Measurements from ENCODE around the gene GPR33. TPM values are rescaled to one million over a fixed set of nuclear protein-coding genes. Genes with fewer than 3 reads are reported as not detected.

The GPR33 gene, protein sequence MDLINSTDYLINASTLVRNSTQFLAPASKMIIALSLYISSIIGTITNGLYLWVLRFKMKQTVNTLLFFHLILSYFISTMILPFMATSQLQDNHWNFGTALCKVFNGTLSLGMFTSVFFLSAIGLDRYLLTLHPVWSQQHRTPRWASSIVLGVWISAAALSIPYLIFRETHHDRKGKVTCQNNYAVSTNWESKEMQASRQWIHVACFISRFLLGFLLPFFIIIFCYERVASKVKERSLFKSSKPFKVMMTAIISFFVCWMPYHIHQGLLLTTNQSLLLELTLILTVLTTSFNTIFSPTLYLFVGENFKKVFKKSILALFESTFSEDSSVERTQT
- not detected for total RNA-seq

DNA sequence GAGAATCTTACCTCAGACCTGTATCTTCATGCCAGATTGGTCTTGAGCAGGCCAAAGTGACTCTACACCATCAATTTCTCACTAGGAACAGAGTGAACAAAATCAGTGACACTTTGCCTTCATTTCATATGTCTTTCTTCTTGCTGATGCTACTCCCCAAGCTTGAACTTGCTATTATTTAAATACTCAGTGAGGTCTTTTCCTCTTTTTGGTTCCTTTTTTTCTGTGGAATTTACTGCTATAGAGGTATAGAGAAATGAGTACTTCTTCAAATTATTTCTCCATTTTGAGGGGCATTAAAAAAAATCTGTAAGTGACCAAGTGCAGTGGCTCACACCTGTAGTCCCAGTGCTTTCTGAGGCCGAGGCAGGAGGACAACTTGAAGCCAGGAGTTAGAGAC is at the start of gene GPR33:
TSS of gene GPR33 (minus strand) at position 154 of the 400 bp plus-strand sequence. CDS start 4,074 bp downstream, outside the sequence.
- Mint-ChIP-seq H3K36me3 (ENCODE audit: insufficient read depth) (no peaks in the 10 kb centered on the region), H3K9me3 (no peaks in the 10 kb centered on the region), H3K27me3 (ENCODE audit: low read depth) (peaks cover 5% of the 10 kb centered on the region), H3K4me3 (no peak within 1 kb of the TSS), H3K4me1 (ENCODE audit: low read depth) (no peaks in the 10 kb centered on the region)
- no peak for ATAC-seq
- DNase-seq, result no peak

DNA sequence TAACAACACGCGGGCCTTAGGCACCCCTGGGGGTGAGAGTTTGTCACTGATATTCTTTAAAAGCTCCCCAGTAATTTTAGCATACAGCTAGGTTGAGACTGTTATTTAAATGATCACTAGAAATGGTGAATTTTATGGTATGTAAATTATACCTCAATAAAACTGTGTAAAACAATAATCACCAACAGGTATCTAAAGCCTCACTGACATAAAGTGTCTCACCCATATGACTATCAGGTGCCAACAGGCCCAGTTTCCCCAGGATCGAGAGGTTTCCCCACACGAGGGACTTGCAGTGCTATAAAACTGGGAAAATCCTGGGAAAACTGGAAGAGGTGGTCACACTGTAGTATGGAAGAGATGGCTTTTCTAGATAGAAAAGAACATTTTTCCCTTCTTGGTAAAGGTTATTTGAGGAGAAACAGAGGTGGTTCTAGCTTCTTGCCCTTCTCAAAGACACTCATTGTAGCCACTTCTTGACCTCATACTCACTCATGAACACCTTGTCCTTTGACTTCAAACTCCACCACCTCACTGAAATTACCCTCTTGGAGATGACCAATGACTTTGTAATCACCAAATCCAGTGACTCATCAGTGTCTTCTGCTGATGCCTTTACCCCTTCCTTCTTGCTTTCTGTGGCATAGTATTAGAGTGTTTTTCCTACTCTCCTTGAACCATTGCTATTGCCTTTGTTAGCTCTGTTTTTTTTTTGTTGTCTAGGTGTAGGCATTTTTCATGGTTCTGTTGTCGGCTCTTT is 48.5 kb upstream of the GPR33 start:
- no peaks in the 10 kb centered on the region for H3K9me3 Mint-ChIP-seq
- no peaks in the 10 kb centered on the region for H3K36me3 Mint-ChIP-seq (ENCODE audit: insufficient read depth)
- H3K4me1 Mint-ChIP-seq (ENCODE audit: low read depth), result no peaks in the 10 kb centered on the region
- ATAC-seq (no peak), DNase-seq (no peak)
- no peak overlapping the region for H3K4me3 Mint-ChIP-seq
- H3K27me3 Mint-ChIP-seq (ENCODE audit: low read depth), result peaks cover 13% of the 10 kb centered on the region

DNA sequence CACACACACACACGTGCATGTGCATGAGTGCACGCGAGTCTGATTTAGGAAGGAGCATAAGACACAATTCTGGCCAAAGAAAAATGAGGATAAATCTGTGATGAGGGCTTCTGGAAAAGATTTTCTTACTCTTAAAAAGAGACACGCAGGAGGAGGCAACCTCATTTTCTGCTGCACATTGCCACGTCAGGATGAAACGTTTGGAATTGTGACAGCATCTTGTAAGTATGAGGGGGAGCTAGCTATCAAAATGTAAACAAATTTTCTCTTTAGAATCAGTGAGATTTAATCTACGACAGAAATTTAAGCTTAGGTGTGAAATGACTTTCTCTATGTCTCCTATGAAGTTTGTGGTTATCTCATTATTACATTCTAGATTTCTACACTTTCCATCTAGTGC is 42.3 kb upstream of the GPR33 start:
- ATAC-seq, result no peak
- H3K4me1 Mint-ChIP-seq (ENCODE audit: low read depth), result no peaks in the 10 kb centered on the region

DNA sequence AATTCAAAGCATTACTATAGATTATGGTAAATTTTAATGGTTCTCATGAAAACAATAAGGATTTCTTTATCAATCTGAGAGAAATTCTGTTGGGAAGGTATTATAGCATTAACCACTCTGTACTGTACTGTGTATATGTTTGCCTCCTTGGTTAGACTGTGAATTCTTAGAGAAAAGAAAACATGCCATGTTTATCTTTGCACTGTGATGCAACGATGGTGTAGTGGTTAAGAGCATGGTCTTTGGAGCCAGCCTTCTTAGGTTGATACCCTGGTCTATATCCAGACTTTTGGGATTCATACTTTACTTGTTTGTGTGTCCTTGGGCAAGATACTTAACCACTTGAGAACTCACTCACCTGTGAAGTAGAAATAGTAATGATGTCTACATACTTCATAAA is 41.2 kb upstream of the GPR33 start:
- DNase-seq (no peak), ATAC-seq (no peak)
- H3K9me3 Mint-ChIP-seq, result no peaks in the 10 kb centered on the region
- H3K4me1 Mint-ChIP-seq (ENCODE audit: low read depth), result no peaks in the 10 kb centered on the region
- H3K4me3 Mint-ChIP-seq, result no peak overlapping the region
- H3K27me3 Mint-ChIP-seq (ENCODE audit: low read depth), result peaks cover 4% of the 10 kb centered on the region
- no peaks in the 10 kb centered on the region for H3K36me3 Mint-ChIP-seq (ENCODE audit: insufficient read depth)

More for the DNA sequence above, 42.3 kb upstream of the GPR33 start:
- H3K36me3 Mint-ChIP-seq (ENCODE audit: insufficient read depth), result no peaks in the 10 kb centered on the region
- H3K4me3 Mint-ChIP-seq, result no peak overlapping the region
- DNase-seq, result no peak
- H3K27me3 Mint-ChIP-seq (ENCODE audit: low read depth), result peaks cover 4% of the 10 kb centered on the region
- H3K9me3 Mint-ChIP-seq, result no peaks in the 10 kb centered on the region

DNA sequence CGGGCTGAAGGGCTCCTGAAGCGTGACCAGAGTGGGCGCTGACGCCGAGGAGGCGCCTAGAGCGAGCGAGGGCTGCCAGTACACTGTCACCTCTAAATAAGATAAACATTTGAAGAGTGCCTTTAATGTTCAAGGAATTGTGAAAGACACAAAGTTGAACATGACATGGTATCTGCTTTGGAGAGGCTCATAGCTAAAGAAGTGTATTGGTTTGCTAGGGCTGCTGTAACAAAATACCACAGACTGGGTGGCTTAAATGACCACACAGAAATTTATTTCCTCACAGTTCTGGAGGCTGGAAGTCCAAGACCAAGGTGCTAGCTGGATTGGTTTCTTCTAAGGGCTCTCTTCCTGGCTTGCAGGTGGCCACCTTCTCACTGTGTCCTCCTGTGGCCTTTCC is 39.7 kb upstream of the GPR33 start:
- no peaks in the 10 kb centered on the region for H3K36me3 Mint-ChIP-seq (ENCODE audit: insufficient read depth)
- H3K9me3 Mint-ChIP-seq, result no peaks in the 10 kb centered on the region
- ATAC-seq (no peak), DNase-seq (no peak)
- H3K4me3 Mint-ChIP-seq, result no peak overlapping the region
- H3K4me1 Mint-ChIP-seq (ENCODE audit: low read depth), result no peaks in the 10 kb centered on the region
- H3K27me3 Mint-ChIP-seq (ENCODE audit: low read depth), result peaks cover 5% of the 10 kb centered on the region

DNA sequence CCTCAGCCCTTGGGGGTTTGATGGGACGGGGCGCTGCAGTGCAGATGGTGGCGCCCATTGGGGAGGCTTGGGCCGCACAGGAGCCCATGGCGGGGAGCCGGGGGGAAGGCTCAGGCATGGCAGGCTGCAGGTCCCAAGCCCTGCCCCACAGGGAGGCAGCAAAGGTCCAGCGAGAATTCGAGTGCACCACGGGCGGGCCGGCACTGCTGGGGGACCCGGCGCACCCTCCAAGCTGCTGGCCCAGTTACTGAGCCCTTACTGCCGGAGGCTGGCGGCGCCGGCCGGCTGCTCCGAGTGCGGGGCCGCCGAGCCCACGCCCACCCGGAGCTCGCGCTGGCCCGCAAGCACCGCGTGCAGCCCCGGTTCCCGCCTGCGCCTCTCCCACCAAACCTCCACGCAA is 39.2 kb upstream of the GPR33 start:
- H3K27me3 Mint-ChIP-seq (ENCODE audit: low read depth), result peaks cover 3% of the 10 kb centered on the region
- H3K36me3 Mint-ChIP-seq (ENCODE audit: insufficient read depth), result no peaks in the 10 kb centered on the region
- ATAC-seq (no peak), DNase-seq (no peak)
- H3K4me1 Mint-ChIP-seq (ENCODE audit: low read depth), result no peaks in the 10 kb centered on the region
- no peak overlapping the region for H3K4me3 Mint-ChIP-seq
- no peaks in the 10 kb centered on the region for H3K9me3 Mint-ChIP-seq

DNA sequence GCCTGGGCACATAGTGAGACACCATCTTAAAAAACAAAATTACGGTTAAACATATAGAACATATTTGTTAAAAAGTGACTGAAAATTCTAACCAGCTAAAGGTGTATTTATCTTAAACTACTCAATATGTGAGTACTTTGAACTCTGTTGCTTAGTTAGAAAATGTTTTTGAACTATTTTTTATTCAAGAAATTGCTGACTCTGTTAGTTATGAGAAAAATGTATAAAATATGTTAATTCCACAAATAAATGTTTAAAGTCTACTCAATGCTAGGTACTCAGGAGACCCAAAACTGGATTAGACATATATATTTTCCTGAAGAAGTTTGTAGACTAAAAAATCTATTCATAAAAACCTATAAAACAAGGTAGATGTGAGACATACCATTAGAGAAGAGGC is 23.0 kb upstream of the GPR33 start:
- ATAC-seq, result no peak

DNA sequence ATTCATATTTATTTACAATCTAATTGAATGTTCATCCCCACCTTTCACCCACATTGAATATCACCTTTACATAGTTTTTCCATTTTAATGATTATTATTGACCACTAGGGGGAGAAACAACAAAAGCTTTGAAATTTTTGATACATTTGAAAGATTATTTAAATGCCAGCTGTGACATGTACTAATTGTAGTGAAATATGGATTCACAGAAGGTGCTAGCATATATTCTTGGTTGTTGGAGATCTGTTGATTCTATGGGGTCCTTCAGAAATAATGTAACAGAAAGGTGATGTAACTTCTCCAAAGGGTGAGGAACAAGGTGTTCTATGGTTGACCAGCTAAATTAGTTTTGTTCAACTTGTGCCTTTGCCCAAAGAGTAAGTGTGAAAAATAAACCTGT is 22.4 kb upstream of the GPR33 start:
- H3K36me3 Mint-ChIP-seq (ENCODE audit: insufficient read depth), result no peaks in the 10 kb centered on the region
- no peak for ATAC-seq
- H3K4me3 Mint-ChIP-seq, result no peak overlapping the region
- no peak for DNase-seq
- no peaks in the 10 kb centered on the region for H3K9me3 Mint-ChIP-seq
- peaks cover 2% of the 10 kb centered on the region for H3K27me3 Mint-ChIP-seq (ENCODE audit: low read depth)
- H3K4me1 Mint-ChIP-seq (ENCODE audit: low read depth), result no peaks in the 10 kb centered on the region

More for the DNA sequence above, 23.0 kb upstream of the GPR33 start:
- Mint-ChIP-seq H3K27me3 (ENCODE audit: low read depth) (peaks cover 2% of the 10 kb centered on the region), H3K36me3 (ENCODE audit: insufficient read depth) (no peaks in the 10 kb centered on the region), H3K9me3 (no peaks in the 10 kb centered on the region), H3K4me3 (no peak overlapping the region), H3K4me1 (ENCODE audit: low read depth) (no peaks in the 10 kb centered on the region)
- DNase-seq, result no peak

DNA sequence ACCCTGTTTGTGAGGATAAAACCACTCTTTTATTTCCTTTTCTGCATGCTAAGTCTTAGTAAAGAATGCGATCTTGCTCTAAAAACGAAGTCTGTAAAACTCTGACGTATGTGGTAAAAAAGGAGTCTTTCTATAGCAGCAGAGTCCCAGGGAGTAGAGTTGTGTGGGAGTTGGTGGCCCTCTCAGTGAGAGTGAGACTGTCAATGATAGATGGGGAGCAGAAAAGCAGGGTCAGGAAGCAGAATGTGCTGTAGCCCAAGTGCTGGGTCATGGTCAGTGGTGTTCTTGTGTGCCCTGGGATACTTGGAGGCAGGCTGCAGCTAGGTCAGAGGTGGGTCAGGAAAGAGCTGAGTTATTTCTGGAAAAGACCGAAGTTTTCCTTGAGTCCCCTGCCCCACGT is 20.3 kb upstream of the GPR33 start:
- Mint-ChIP-seq H3K4me3 (no peak overlapping the region), H3K9me3 (no peaks in the 10 kb centered on the region), H3K27me3 (ENCODE audit: low read depth) (no peaks in the 10 kb centered on the region), H3K4me1 (ENCODE audit: low read depth) (no peaks in the 10 kb centered on the region), H3K36me3 (ENCODE audit: insufficient read depth) (no peaks in the 10 kb centered on the region)
- no peak for DNase-seq
- ATAC-seq, result no peak

DNA sequence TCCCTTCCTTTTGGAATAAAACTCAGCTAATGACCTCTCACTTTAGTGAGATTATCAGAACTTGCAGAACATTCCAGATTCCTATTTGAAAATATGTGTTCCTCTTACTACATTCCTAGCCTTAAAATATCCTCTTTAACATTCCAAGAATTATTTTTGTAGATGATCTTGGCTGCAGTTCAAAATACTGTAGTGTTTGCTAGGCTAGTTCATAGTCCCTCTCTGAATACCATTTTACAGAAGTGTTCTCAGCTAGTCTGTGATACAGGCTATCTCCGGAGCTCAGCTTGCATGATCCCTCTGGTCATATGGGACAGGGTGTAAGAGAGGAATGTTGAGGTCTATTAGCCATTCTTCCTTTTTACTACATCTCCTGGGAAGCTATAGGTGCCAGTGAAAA is 17.6 kb upstream of the GPR33 start:
- ATAC-seq (no peak), DNase-seq (no peak)
- no peaks in the 10 kb centered on the region for H3K36me3 Mint-ChIP-seq (ENCODE audit: insufficient read depth)
- no peaks in the 10 kb centered on the region for H3K4me1 Mint-ChIP-seq (ENCODE audit: low read depth)
- no peak overlapping the region for H3K4me3 Mint-ChIP-seq
- H3K9me3 Mint-ChIP-seq, result no peaks in the 10 kb centered on the region
- no peaks in the 10 kb centered on the region for H3K27me3 Mint-ChIP-seq (ENCODE audit: low read depth)

DNA sequence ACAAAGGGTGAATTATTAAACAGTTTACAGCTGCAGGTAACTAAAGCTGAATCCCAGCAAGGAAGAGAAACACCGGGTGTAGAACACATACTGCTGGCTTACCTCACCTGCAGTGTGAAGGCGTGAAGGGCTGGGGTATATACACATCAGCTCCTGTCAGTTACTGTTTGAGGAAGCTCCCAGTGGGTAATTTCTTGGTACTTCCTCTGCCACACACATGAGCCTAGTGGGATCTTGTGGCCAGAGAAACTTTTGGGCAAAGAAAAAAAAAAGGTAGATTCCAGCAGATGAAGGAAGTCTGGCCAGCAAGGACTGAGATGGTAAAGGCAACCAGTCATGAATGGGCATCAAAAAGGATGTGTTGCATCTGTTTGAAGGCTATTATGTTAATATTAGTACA is 14.0 kb upstream of the GPR33 start:
- no peaks in the 10 kb centered on the region for H3K4me1 Mint-ChIP-seq (ENCODE audit: low read depth)
- ATAC-seq (no peak), DNase-seq (no peak)
- H3K4me3 Mint-ChIP-seq, result no peak overlapping the region
- peaks cover 4% of the 10 kb centered on the region for H3K27me3 Mint-ChIP-seq (ENCODE audit: low read depth)
- no peaks in the 10 kb centered on the region for H3K9me3 Mint-ChIP-seq
- H3K36me3 Mint-ChIP-seq (ENCODE audit: insufficient read depth), result no peaks in the 10 kb centered on the region

DNA sequence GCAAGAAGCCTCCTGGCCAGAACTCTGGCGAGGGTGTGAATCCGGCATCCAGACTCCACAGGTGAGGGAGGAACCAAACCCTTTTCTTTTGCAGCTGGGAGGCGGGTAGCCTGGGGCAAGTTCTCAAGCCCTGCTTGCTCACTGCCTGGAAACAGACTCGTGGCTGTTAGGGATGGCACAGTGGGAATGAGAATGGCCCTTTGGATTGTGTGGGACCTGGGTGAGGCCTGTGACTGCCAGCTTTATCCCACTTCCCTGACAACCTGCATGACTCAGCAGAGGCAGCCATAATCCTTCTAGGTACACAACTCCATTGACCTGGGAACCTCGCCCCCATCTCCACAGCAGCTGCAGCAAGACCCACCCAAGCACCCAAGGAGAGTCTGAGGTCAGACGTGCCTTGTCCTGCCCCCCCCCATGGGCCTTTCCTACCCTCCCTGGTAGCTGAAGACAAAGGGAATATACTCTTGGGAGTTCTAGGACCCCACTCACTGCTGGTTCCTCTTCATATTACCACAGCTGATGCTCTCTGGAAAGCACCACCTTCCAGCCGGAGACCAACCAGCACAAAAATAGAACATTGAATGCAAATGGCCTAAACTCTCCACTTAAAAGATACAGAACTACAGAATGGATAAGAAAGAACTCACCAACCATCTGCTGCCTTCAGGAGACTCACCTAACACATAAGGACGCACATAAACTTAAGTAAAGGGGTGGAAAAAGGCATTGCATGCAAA is 5.1 kb upstream of the GPR33 start:
- ATAC-seq, result no peak

DNA sequence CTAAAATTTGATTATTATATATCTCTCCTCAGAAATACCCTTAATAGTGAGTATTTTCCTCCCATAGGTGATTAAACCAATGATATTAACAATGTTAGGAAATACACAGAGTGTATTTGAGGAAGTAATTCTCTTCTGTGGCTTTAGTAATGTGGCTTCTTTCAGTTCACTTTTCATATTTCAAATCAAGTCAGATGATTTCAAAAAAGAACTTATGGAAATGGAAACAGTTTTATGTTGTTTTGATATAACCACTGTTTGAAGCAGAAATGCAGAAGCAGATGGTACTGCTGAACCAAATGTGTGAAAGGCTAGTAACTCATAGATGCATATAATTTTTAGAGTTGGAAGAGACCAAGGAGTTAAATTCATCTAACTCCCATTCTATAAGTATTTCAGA is 1.9 kb upstream of the GPR33 start:
- Mint-ChIP-seq H3K36me3 (ENCODE audit: insufficient read depth) (no peaks in the 10 kb centered on the region), H3K27me3 (ENCODE audit: low read depth) (peaks cover 11% of the 10 kb centered on the region), H3K4me3 (no peak overlapping the region), H3K4me1 (ENCODE audit: low read depth) (no peaks in the 10 kb centered on the region), H3K9me3 (no peaks in the 10 kb centered on the region)
- no peak for ATAC-seq
- DNase-seq, result no peak

More for the DNA sequence above, 5.1 kb upstream of the GPR33 start:
- H3K27me3 Mint-ChIP-seq (ENCODE audit: low read depth), result peaks cover 16% of the 10 kb centered on the region
- no peak overlapping the region for H3K4me3 Mint-ChIP-seq
- no peaks in the 10 kb centered on the region for H3K4me1 Mint-ChIP-seq (ENCODE audit: low read depth)
- H3K9me3 Mint-ChIP-seq, result no peaks in the 10 kb centered on the region
- no peak for DNase-seq
- H3K36me3 Mint-ChIP-seq (ENCODE audit: insufficient read depth), result no peaks in the 10 kb centered on the region

DNA sequence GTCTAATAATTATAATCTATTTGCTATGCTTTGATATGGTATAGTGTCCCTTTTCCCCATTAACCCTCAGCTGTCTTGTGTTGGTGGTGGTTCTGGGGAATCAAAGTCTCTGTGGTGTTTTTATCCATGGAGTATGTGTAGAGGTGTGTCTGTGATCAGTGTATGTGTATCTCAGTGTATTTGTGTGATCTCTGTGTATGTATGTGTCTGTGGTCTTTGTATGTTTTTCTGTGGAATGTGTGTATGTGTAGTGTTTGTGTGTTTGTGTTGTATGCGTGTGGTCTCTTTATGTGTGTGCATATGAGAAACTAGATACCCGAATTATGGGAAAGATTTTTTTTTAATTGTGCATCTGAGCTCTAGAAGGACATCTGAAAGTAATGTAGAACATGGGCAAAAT is 1.1 kb downstream of the GPR33 start:
- Mint-ChIP-seq H3K9me3 (no peaks in the 10 kb centered on the region), H3K4me1 (ENCODE audit: low read depth) (no peaks in the 10 kb centered on the region), H3K36me3 (ENCODE audit: insufficient read depth) (no peaks in the 10 kb centered on the region), H3K27me3 (ENCODE audit: low read depth) (no peaks in the 10 kb centered on the region), H3K4me3 (no peak overlapping the region)
- no peak for ATAC-seq
- DNase-seq, result no peak
